GM21360 (cell line): ENCODE results near the gene ACSM5.

Experiments
- ATAC-seq: cut with Tn5 transposase; IDR thresholded peaks from one replicate; pipeline ENCODE4 v1.9.1; 2021; ENCODE audit warnings: mild to moderate bottlenecking, moderate library complexity; ENCODE audit not compliant: unreplicated experiment

Gene ACSM5

GRCh38 chr16:20409398-20410120 lies at the start of gene ACSM5:
ACSM5 (plus strand) TSS chr16:20409534; CDS start chr16:20411485, 1,951 bp downstream.
- peak; percentile 38 for ATAC-seq

GRCh38 chr16:20359997-20360396 lies 49.3 kb upstream of the ACSM5 start:
- no peak for ATAC-seq

DNA sequence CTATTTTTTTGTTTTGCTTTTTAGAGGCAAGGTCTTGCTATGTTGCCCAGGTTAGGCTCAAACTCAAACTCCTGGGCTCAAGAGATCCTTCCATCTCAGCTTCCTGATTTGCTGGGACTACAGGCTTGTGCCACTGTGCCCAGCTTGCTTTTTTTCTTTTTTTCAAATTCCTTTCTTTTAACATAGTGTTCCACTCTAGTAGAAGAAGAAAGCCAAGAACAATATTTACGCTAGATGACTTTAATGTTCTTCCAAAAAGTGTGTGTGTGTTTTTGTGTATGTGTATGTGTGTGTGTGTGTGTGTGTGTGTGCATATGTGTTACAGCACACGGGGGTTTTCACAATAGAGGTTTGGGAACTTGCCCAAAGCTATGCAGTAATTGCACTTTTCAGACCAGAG lies 46.1 kb upstream of the ACSM5 start:
- no peak for ATAC-seq

DNA sequence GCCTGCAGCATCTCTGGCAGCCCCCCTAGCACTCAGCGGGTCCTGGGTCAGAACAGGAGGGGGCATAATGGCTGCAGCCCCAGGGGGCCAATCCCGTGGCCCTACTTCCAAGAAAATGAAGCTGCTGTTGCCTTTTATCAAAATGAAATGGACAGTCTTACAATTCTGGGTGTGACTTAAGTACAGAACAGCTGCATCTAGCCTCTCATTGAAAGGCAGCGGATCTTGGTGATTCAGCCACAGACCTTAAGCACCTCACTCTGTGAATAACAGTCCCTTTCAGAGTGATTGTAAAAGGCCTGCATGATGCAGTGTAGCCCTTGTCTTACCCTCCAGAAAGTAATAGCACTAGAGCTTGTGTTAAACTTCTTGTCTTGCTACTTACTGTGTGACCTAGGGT lies 45.3 kb upstream of the ACSM5 start:
- ATAC-seq = no peak

DNA sequence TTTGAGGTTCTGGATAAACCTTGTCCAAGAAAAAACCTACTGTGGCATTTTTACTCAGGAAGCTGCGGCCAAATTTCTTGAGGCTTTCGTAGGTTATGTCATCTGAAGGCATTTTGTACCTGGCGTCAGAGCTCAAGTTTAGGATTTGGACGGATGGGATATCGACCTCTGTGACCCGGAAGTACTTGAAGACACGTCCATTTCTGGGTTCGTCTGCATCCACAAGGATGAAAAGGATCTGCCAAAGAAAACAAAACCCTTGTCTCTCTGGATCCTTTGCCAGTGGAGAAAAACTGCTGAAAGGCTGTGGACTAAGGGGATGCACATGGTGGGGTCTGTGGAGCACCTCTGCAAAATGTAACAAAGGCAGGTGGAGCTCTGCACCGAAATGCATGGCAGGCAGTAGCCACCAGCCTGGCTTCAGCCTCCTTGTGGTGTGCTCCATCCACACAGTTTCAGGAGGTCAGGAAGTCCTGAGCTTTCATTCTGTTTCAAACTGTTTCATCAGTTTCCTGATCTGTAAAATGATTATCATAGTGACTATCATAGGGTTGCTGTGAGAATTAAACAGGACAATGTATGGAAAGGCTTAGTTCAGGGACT lies 39.8 kb upstream of the ACSM5 start:
- ATAC-seq = no peak

DNA sequence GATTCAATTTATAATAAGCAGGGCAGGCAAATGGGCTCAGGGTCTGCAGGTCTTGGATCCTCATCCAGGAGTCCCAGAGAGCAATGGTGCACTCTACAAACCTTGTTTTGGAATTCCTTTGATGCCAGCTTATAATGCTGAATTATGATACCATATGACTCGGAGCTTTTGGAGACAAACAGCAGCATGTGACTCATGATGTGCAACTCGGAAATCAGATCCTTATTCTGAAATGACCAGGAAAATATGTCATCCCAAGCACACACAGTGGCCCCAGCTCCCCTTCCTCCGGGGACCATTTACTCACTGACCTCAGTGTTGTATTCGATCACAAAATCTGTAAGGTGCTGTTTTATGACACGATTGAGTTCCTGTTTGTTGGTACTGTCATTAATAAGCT lies 36.6 kb upstream of the ACSM5 start:
- no peak for ATAC-seq

GRCh38 chr16:20377181-20377580 lies 32.2 kb upstream of the ACSM5 start:
- no peak for ATAC-seq

- ATAC-seq = no peak
Observed at GRCh38 chr16:20380782-20381181, 28.6 kb upstream of the ACSM5 start.

- ATAC-seq = no peak
Observed at GRCh38 chr16:20382202-20382948, 27.0 kb upstream of the ACSM5 start.

GRCh38 chr16:20383106-20384029 lies 26.0 kb upstream of the ACSM5 start:
- ATAC-seq = peak; percentile 78

- ATAC-seq = no peak
Observed at GRCh38 chr16:20385844-20386832, 23.2 kb upstream of the ACSM5 start.

GRCh38 chr16:20387978-20388377 lies 21.4 kb upstream of the ACSM5 start:
- no peak for ATAC-seq

DNA sequence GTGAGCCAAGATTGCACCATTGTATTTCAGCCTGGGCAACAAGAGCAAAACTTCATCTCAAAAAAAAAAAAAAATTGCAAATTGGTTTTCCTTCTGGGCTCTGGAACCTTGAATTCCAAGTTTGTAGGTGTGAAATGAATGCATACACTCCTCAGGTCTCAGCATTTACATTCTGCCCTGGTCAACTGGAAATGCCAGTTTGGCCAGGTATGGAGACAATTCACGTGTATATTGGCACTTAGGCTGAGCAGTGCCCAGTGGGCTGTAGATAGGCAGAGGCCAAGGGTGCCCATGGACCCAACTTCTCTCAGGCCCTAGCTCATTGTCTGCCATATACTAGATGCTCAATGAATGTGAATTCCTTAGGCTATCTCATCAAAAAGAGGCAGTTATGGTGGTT lies 20.5 kb upstream of the ACSM5 start:
- ATAC-seq = no peak

DNA sequence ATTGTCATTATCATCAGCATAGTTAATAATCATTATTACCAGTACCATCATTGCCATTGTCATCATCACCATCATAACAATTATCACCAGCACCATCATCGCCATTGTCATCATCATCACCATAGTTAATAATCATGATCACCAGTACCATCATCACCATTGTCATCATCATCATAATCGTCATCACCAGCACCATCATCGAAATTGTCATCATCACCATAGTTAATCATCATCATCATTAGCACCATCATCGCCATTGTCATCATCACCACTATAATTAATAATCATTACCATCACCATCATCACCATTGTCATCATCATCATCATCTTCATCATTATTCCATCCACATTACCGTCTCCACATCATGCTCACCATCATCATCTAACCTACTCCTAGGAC lies 18.3 kb upstream of the ACSM5 start:
- no peak for ATAC-seq

GRCh38 chr16:20393801-20394577 lies 15.3 kb upstream of the ACSM5 start:
- ATAC-seq = no peak

DNA sequence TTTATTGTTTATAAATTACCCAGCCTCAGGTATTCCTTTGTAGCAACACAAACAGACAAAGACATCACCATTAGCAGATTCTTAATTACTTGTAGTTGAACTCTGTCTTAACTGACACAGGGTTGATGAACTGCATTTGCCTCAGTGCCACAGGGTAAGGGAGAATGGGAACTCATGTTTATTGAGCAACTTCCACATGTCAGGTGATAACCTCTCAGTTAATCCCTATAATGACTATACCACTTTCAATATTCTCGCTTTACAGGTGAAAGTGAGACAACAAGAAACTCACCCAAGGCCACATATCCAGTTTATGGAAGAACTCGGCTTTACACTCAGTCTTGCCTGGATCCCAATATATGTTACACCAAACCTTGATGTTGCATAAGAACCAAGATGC lies 13.4 kb upstream of the ACSM5 start:
- ATAC-seq = no peak

DNA sequence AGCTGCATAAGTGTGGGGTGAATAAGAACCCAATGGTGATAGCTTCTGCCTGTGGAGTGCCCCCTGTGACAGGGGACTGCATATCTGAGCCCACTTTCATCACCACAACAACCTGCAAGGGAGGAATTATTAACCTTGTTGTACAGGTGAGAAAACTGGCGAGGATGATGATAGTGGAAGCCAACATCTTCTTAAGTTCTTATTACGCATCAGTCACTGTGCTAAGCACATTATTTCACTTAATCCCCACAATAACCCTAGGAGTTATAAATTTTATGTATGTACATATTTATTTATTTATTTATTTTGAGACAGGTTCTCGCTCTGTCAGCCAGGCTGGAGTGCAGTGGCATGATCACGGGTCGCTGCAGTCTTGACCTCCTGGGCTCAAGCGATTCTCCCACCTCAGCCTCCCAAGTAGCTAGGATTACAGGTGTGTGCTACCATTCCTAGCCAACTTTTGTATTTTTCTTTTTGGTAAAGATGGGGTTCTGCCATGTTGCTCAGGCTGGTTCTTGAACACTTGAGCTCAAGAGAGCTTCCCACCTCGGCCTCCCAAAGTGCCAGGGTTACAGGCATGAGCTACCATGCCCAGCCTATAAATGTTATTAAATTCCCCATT lies 12.4 kb upstream of the ACSM5 start:
- ATAC-seq = no peak

- ATAC-seq = no peak
Observed at GRCh38 chr16:20397468-20398074, 11.8 kb upstream of the ACSM5 start.
